H1 (cell line): Measurements from ENCODE around the gene ELMO1. TPM values are rescaled to one million over a fixed set of nuclear protein-coding genes. Genes with fewer than 3 reads are reported as not detected.

ENCODE experiments used
- CTCF ChIA-PET: fragments of 300-600 bp; sonication (Branson Sonifier 250); formaldehyde crosslinking; loops from one replicate; lab custom pipeline; 2021; ENCODE audit not compliant: partially characterized antibody; lab: Charles Lee
- POLR2A ChIA-PET: fragments of 300-600 bp; sonication (Branson Sonifier 250); formaldehyde crosslinking; loops from one replicate; lab custom pipeline; 2021; ENCODE audit warnings: inconsistent platforms; ENCODE audit not compliant: partially characterized antibody; lab: Charles Lee
- DNase-seq, 2 experiments: peaks; one replicate each; pipeline versions ENCODE4 v3.0.0 to v3.0.0-alpha.2; 2010 to 2022; ENCODE audit warnings: low spot score in 2 of 2, low read depth in 1 of 2, mixed read lengths in 1 of 2
- FAIRE-seq: peaks from 2 replicates; lab custom pipeline; 2011; peaks lifted over from hg19 to GRCh38; lab: Jason Lieb, UNC
- H2AFZ ChIP-seq: 2 replicates; pipeline ENCODE4 v1.8.1; 2012; ENCODE audit warnings: low read length, inconsistent platforms
- H2AK5ac ChIP-seq: 2 replicates; pipeline ENCODE4 v1.6.1; 2013; ENCODE audit warnings: low read depth, low read length
- H2BK120ac ChIP-seq: replicated peaks from 2 replicates; pipeline ENCODE3; 2013; ENCODE audit warnings: low read depth, low read length, inconsistent platforms
- H2BK12ac ChIP-seq: 2 replicates; pipeline ENCODE4 v1.6.1; 2013; ENCODE audit warnings: low read depth, low read length
- H2BK15ac ChIP-seq: 2 replicates; pipeline ENCODE4 v1.6.1; 2013; ENCODE audit warnings: low read length
- H2BK20ac ChIP-seq: 2 replicates; pipeline ENCODE4 v1.6.1; 2013; ENCODE audit warnings: low read length
- H2BK5ac ChIP-seq: 2 replicates; pipeline ENCODE4 v1.6.1; 2013; ENCODE audit warnings: low read depth, low read length
- H3K14ac ChIP-seq: 2 replicates; pipeline ENCODE4 v1.6.1; 2013; ENCODE audit warnings: inconsistent platforms; ENCODE audit not compliant: insufficient read length
- H3K18ac ChIP-seq: 2 replicates; pipeline ENCODE4 v1.6.1; 2013; ENCODE audit warnings: low read length; ENCODE audit errors: extremely low read depth
- H3K23ac ChIP-seq: 2 replicates; pipeline ENCODE4 v1.6.1; 2013; ENCODE audit warnings: inconsistent platforms; ENCODE audit not compliant: insufficient read length
- H3K23me2 ChIP-seq: 2 replicates; pipeline ENCODE4 v1.6.1; 2013; ENCODE audit warnings: low read depth, low read length
- H3K27ac ChIP-seq: 2 replicates; pipeline ENCODE4 v1.6.1; 2011; ENCODE audit warnings: low read depth, low read length, inconsistent platforms
- H3K27me3 ChIP-seq, 4 experiments: replicated peaks in 1 of 4; 1 replicate in 1 of 4; 2 replicates in 3 of 4; pipeline versions ENCODE4 v1.6.1 to v1.8.1; 2011 to 2013; ENCODE audit warnings: low read length in 3 of 4, mild to moderate bottlenecking in 3 of 4, inconsistent platforms in 2 of 4, mixed read lengths in 2 of 4, moderate library complexity in 1 of 4; ENCODE audit not compliant: control insufficient read depth in 3 of 4, insufficient read depth in 3 of 4; ENCODE audit errors: extremely low read depth in 1 of 4
- H3K36me3 ChIP-seq, 4 experiments: 2 replicates each; pipeline versions ENCODE4 v1.6.1 to v1.8.1; 2011 to 2013; ENCODE audit warnings: mild to moderate bottlenecking in 4 of 4, low read length in 3 of 4, moderate library complexity in 2 of 4, control low read depth in 1 of 4, inconsistent platforms in 1 of 4; ENCODE audit not compliant: insufficient read depth in 4 of 4, control insufficient read depth in 2 of 4
- H3K4ac ChIP-seq: replicated peaks from 2 replicates; pipeline ENCODE3; 2013; ENCODE audit warnings: low read length, low read depth, mixed read lengths, inconsistent platforms; ENCODE audit not compliant: insufficient read length
- H3K4me1 ChIP-seq, 4 experiments: replicated peaks in 1 of 4; 1 replicate in 1 of 4; 2 replicates in 3 of 4; pipeline versions ENCODE4 v1.6.1 to v1.8.1; 2011 to 2013; ENCODE audit warnings: low read length in 3 of 4, inconsistent platforms in 2 of 4, mixed read lengths in 1 of 4; ENCODE audit not compliant: insufficient read depth in 4 of 4, control insufficient read depth in 3 of 4
- H3K4me2 ChIP-seq, 2 experiments: 2 replicates each; pipeline versions ENCODE4 v1.6.1 to v1.8.1; 2011 to 2013; ENCODE audit warnings: low read depth in 2 of 2, low read length in 2 of 2, control low read depth in 1 of 2, inconsistent platforms in 1 of 2, mild to moderate bottlenecking in 1 of 2; ENCODE audit not compliant: insufficient read depth in 1 of 2
- H3K4me3 ChIP-seq, 4 experiments: fragments of 200-600, 300-600 bp in 1 of 4; sonication (generic), shearing (Covaris generic), sonication (Bioruptor Twin) in 1 of 4; 2 replicates each; pipeline versions ENCODE4 v1.5.1 to v1.8.1; 2011 to 2016; ENCODE audit warnings: low read length in 4 of 4, low read depth in 3 of 4, control low read depth in 2 of 4, inconsistent platforms in 2 of 4, mild to moderate bottlenecking in 2 of 4, mixed read lengths in 1 of 4, moderate library complexity in 1 of 4; ENCODE audit not compliant: insufficient read depth in 2 of 4; ENCODE audit errors: extremely low read depth in 1 of 4
- H3K56ac ChIP-seq: replicated peaks from 2 replicates; pipeline ENCODE3; 2013; ENCODE audit warnings: low read depth, mild to moderate bottlenecking, mixed read lengths, low read length, inconsistent platforms; ENCODE audit not compliant: insufficient read length
- H3K79me1 ChIP-seq: 2 replicates; pipeline ENCODE4 v1.6.1; 2013; ENCODE audit warnings: low read depth, low read length, control low read depth
- H3K79me2 ChIP-seq, 2 experiments: 2 replicates each; pipeline versions ENCODE4 v1.6.1 to v1.8.1; 2012 to 2013; ENCODE audit warnings: low read length in 2 of 2, mild to moderate bottlenecking in 2 of 2, inconsistent platforms in 1 of 2; ENCODE audit not compliant: insufficient read depth in 2 of 2, control insufficient read depth in 1 of 2
- H3K9ac ChIP-seq, 4 experiments: replicated peaks in 1 of 4; 1 replicate in 1 of 4; 2 replicates in 3 of 4; pipeline versions ENCODE4 v1.6.1 to v1.8.1; 2011 to 2013; ENCODE audit warnings: low read depth in 3 of 4, low read length in 3 of 4, control low read depth in 2 of 4, mild to moderate bottlenecking in 2 of 4, moderate library complexity in 2 of 4, inconsistent platforms in 1 of 4; ENCODE audit errors: extremely low read depth in 1 of 4
- H3K9me3 ChIP-seq, 2 experiments: 2 replicates each; pipeline versions ENCODE4 v1.6.1 to v1.8.1; 2012 to 2013; ENCODE audit warnings: mild to moderate bottlenecking in 2 of 2, moderate library complexity in 2 of 2, control low read depth in 1 of 2, inconsistent platforms in 1 of 2, low read depth in 1 of 2, low read length in 1 of 2, mixed read lengths in 1 of 2; ENCODE audit not compliant: insufficient read depth in 2 of 2
- H4K20me1 ChIP-seq, 2 experiments: replicated peaks in 1 of 2; 2 replicates each; pipeline versions ENCODE3 to v1.8.1; 2011 to 2013; ENCODE audit warnings: inconsistent platforms in 2 of 2, low read length in 2 of 2, mild to moderate bottlenecking in 1 of 2; ENCODE audit not compliant: insufficient read depth in 2 of 2, control insufficient read depth in 1 of 2
- H4K5ac ChIP-seq: 2 replicates; pipeline ENCODE4 v1.6.1; 2013; ENCODE audit warnings: low read length, low read depth, mixed read lengths, inconsistent platforms; ENCODE audit not compliant: insufficient read length
- H4K8ac ChIP-seq: 2 replicates; pipeline ENCODE4 v1.8.0; 2013; ENCODE audit warnings: mild to moderate bottlenecking, moderate library complexity, low read length, inconsistent platforms; ENCODE audit not compliant: insufficient read depth; ENCODE audit errors: extremely low read depth
- H4K91ac ChIP-seq: replicated peaks from 2 replicates; pipeline ENCODE3; 2013; ENCODE audit warnings: low read length, mixed read lengths, inconsistent platforms; ENCODE audit not compliant: insufficient read length
- BACH1 ChIP-seq: IDR thresholded peaks from 2 replicates; pipeline ENCODE4 v1.6.1; 2012; ENCODE audit warnings: low read length, improper control_type of control experiment
- CTCF ChIP-seq, 3 experiments: IDR thresholded peaks; 1 replicate in 2 of 3; 2 replicates in 1 of 3; pipeline versions ENCODE4 v1.5.1 to v1.6.1; 2011; ENCODE audit warnings: low read length in 3 of 3, mild to moderate bottlenecking in 3 of 3, inconsistent platforms in 2 of 3, low read depth in 1 of 3, moderate library complexity in 1 of 3; ENCODE audit not compliant: insufficient read depth in 1 of 3; ENCODE audit errors: control extremely low read depth in 1 of 3
- RAD21 ChIP-seq, 2 experiments: IDR thresholded peaks in 1 of 2; conservative IDR thresholded peaks in 1 of 2; 2 replicates each; pipeline ENCODE4 v1.6.1; 2011; ENCODE audit warnings: low read depth in 2 of 2, low read length in 2 of 2, improper control_type of control experiment in 1 of 2, inconsistent platforms in 1 of 2, mild to moderate bottlenecking in 1 of 2, moderate library complexity in 1 of 2
- SP1 ChIP-seq: IDR thresholded peaks from 2 replicates; pipeline ENCODE4 v1.6.1; 2011; ENCODE audit warnings: low read depth, low read length
- TCF12 ChIP-seq: IDR thresholded peaks from 2 replicates; pipeline ENCODE4 v1.6.1; 2011; ENCODE audit warnings: low read depth, mild to moderate bottlenecking, low read length
- YY1 ChIP-seq: IDR thresholded peaks from 2 replicates; pipeline ENCODE4 v1.6.1; 2011; ENCODE audit warnings: low read depth, mild to moderate bottlenecking, low read length
- WGBS, 2 experiments: shearing (Covaris generic) in 1 of 2; methylation state at CpG; one replicate each; pipeline versions ENCODE4 v1.1.6 to v1.1.7; 2013 to 2015; ENCODE audit warnings: low lambda C conversion rate in 2 of 2, mixed read lengths in 2 of 2, inconsistent platforms in 1 of 2, low coverage in 1 of 2, missing lambda C conversion rate in 1 of 2; ENCODE audit not compliant: insufficient replicate concordance in 2 of 2, insufficient coverage in 1 of 2, insufficient read length in 1 of 2; ENCODE audit errors: extremely low coverage in 1 of 2, missing lambda C conversion rate in 1 of 2; 5-methylcytosine and 5-hydroxymethylcytosine counted together
- polyA plus RNA-seq, 7 experiments: library from polyadenylated mRNA; depleted of rRNA in 3 of 7; stranded (reverse) in 5 of 7; unstranded in 2 of 7; fragments of >200 nt in 5 of 7; fragments of 200-250 nt in 2 of 7; gene quantifications; 1 replicate in 5 of 7; 2 replicates in 1 of 7; 4 replicates in 1 of 7; pipeline versions ENCODE4 v1.2.1 to v1.2.3, GENCODE V29; 2011 to 2013; ENCODE audit warnings: missing spikeins in 2 of 7, mixed read lengths in 2 of 7
- total RNA-seq: library from RNA; stranded (reverse); fragmentation: NEBNext Ultra II Directional; extraction: Animal tissue kit (Norgen Biotek cat#: 25700); gene quantifications from 2 replicates; pipeline ENCODE4 v1.2.1, GENCODE V29; 2021

ELMO1 gene
- total and polyA plus RNA-seq, 2 of the 8 experiments (the other 6 are each of a cell fraction or from before 2014, with no cell fraction given) = 18.4 to 21.0 TPM

GRCh38 chr7:37097276-37097675 lies 351.4 kb downstream of the ELMO1 start:
- no peak overlapping the region for H4K91ac ChIP-seq
- H3K36me3 ChIP-seq = no peaks in the 10 kb centered on the region; a peak in 1 of 8 replicates
- H3K4me1 ChIP-seq = peaks cover 0 to 4% (median 2%) of the 10 kb centered on the region in 4 experiments; a peak in 3 of 7 replicates
- 87% methylated on average over 8 of the region's 8 CpGs; no CpG with 5 or more reads in 1 of the 2 experiments for WGBS, 2 experiments
- no peak overlapping the region for H3K9ac ChIP-seq
- H3K4me2 ChIP-seq = no peak overlapping the region
- H3K27ac ChIP-seq = no peak overlapping the region
- no peak overlapping the region for H4K8ac ChIP-seq
- no peak overlapping the region for H4K5ac ChIP-seq
- H2AFZ ChIP-seq = no peak overlapping the region
- no peak overlapping the region for H2BK15ac ChIP-seq
- H3K79me2 ChIP-seq = no peaks in the 10 kb centered on the region
- H2AK5ac ChIP-seq = no peak overlapping the region
- ChIA-PET CTCF (interaction anchor here (0.6 to 4.5 kb wide), 13 partner anchors 9 to 704 kb away, joined by 3 to 42 read pairs (median 3); no protein-coding TSS in a partner anchor), POLR2A (no interaction called here)
- no peak overlapping the region for H3K18ac ChIP-seq
- H3K23ac ChIP-seq = no peak overlapping the region
- H3K9me3 ChIP-seq = no peaks in the 10 kb centered on the region
- TF ChIP-seq TCF12 (no peak), CTCF (IDR thresholded peaks at IDR 0.05; ENCODE audit: control extremely low read depth in 1 of 3, insufficient read depth in 1 of 3, low read depth in 1 of 3, low read length in 3 of 3) (peak in 2 of 3 experiments; percentile 30 to 40; a peak in 3 of 4 replicates), SP1 (no peak), YY1 (no peak), RAD21 (IDR thresholded peaks at IDR 0.05 in 1 of 2, conservative IDR thresholded peaks at IDR 0.05 in 1 of 2; ENCODE audit: low read depth in 2 of 2, low read length in 2 of 2) (peak; percentile 47 to 59), BACH1 (no peak)
- H3K14ac ChIP-seq = no peak overlapping the region
- no peak overlapping the region for H3K4ac ChIP-seq
- FAIRE-seq (no peak), DNase-seq (no peak)
- H3K56ac ChIP-seq = no peak overlapping the region
- no peak overlapping the region for H2BK12ac ChIP-seq
- H3K27me3 ChIP-seq = no peaks in the 10 kb centered on the region
- no peak overlapping the region for H2BK120ac ChIP-seq
- H4K20me1 ChIP-seq = no peaks in the 10 kb centered on the region
- no peak overlapping the region for H2BK20ac ChIP-seq
- H2BK5ac ChIP-seq = no peak overlapping the region
- no peaks in the 10 kb centered on the region; the same call in 1 of the 2 replicates for H3K23me2 ChIP-seq
- H3K79me1 ChIP-seq = no peaks in the 10 kb centered on the region
- no peak overlapping the region for H3K4me3 ChIP-seq
